ENCODE measurements around the gene SLC7A10.
"Not testable (repeated sequence)": the region's sequence is repeated elsewhere in the genome, so short reads cannot be mapped to it uniquely, and the experiment has no call there.

SLC7A10 gene

DNA sequence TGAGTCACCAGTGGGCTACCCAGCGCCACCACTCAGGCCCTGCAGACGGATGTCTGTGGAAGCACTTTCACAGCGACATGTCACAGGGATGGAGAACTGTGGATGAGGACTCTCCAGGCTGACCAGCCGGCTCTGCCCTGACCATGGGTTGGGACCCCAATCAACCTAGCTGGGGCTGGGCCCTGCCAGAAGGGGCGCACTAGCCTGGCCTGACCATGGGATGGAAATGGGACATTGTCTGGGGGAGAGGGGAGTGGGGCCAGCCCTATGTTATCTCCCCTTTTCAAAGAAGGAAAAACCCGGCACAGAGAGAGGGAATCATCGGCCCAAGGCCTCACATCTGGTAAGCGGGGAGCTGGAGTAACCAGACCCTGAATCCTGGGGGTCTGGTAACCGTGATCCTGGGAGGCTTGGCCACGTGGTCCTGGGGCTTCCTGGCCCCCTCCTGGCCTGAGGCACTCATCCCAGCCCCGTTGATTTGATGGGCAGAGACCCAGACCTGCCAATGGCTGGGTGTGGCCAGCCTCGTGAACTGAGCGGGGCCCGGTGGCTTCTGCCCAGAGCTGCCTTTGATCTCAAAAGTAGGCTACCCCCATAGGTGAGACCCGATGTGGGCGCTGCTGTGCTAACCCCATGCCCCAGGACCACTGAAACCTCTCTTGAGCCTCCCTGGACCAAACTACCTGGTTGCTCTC is 11.2 kb upstream of the SLC7A10 start:
- DNase-seq, result no peak

DNA sequence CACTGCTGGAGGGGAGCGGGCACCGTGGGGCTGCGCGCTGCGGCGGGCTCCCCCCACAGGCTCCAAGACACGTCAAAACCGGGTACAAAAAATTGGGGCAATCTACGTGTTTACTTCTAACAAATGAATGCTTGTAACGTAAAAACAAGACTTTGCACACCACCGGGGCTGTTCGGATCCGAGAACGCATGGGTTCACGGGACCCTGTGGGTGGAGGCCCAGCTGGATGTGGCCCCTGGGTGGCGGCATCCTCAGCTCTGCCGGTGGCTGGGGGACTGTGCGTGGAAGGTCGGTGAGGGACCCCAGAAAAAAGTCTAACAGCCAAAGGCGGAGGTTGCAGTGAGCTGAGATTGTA is 10.3 kb upstream of the SLC7A10 start:
- DNase-seq, result no peak

DNA sequence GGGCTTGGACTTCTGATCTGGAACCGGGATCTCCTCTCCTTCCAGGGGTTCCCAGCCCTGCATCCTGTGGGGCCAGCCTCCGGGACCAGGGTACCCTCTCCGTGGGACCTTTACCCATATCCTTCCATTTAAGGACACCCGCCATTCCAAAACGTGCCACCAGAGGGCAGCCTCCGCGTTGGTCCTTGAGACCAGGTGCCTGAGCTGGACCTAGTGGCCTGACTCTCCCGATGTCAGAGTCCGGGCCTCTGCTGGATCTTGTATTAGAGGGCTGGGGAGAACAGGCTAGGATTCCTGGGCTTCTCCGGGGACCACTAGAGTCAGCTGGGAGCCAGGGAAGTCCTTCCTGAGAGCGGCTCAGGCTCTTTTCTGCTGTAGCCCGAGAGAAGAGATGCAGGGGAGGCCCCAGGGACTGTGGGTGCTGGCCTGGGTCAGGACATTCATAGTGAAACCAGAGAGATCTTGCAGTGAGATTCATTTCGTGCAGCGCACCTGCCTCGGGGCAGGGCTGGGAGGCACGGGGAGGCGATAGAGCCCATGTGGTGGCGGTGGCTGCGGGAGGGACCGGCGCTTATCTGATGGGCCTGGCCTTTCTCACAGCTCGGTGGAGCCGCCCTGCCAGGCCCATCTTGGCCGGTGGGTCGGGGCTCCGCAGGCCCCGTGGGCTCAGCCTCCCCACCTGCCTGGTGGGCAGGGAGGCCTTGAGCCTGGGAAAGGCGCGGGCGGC is 9.8 kb upstream of the SLC7A10 start:
- DNase-seq, result peak; percentile 42

DNA sequence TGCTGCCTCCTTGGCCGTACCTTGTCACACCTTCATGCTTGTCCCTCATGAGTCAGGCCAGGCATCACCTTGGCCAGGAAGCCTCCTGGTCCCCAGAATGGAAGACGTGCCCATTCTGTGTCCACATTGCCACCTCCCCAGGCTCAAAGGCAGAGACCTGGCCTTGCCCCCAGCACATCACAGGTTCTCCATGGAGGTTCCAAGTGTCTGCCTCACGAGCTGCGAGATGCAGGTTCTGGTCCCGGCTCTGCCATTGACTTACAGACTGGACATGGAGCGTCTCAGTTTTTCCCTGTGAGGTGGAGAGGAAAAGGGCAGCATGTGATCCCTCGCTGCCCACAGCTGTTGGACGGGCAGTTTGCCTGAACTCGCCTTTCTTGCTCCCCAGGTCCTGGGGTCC is 9.1 kb upstream of the SLC7A10 start:
- no peak for DNase-seq

DNA sequence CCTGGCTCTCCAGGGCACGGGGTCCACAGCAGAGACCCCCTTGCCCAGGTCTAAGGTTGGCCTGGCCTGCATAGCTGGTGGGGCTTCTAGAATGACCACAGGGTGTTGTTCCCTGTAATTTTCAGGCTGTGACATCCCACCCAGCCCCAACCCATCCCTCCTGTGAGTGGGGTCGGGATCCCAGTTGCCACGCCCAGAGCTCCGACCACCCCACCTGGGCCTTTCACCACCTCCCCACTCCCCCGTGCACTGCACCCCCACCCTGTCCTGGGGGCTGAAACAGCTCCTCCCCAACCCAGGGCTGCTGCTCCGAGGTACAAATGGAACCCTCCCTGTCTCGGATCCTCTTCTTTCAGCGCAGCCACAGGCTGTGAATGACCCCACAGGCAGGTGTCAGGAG is 8.4 kb upstream of the SLC7A10 start:
- no peak for DNase-seq

DNA sequence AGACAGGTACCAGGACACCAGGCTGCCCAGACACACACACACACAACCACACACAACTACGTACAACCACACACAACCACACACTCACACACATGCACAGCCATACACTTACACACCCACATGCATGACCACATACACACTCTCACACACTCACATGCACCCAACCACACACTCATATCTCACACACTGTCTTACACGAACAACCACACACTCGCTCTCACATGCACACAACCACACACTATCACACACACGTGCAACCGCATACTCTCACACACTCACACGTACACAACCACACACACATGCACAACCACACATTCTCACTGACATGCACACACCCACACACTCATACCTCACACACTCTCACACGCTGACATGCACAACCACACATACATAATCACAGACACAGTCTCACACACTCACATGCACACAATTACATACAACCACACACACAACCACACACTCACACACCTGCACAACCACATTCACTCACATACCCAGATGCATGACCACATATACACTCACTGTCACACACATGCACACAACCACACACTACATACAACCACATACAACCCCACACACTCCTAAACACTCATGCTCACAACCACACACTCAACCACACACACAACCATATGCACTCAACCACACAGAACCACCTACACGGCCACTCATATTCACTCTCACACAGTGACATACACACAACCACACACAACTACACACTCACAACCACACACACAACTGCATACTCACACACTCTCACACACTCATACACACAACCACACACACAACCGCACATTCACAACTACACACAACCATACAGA is 7.6 kb upstream of the SLC7A10 start:
- no peak for DNase-seq

DNA sequence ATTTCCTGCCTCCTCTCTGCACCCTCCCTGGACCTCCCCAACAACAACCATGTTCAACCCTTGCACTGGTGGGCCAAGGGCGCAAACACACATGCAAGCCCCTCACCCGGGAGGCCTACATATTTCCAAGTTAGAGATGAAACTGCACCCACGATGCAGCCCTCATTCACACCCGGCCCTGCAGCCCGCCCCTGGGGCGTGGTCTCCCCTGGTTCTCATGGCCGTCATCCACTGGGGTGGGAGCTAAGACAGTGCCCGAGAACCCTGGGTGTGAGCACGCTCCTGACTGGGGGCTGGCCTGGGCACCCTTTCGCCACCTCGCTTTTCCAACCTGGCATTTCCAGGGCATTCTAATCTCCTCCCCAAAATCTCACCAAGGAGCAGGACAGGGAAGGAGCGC is 7.0 kb upstream of the SLC7A10 start:
- DNase-seq, result no peak

DNA sequence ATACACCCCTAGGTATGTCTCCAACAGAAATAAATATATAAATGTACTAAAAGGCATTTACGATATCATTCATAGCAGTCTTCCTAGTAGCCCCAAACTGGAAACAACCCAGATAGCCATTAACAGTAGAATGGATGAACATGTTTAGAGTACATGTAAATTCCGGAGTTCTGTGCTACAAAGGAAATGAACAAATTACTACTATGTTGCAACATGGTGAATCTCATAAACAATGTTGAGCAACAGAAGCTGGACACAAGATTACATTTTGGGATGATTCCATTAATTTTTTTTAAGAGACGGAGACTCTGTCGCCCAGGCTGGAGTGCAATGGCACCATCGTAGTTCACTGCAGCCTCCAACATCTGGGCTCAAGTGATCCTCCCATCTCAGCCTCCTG is 5.9 kb upstream of the SLC7A10 start:
- DNase-seq, result no peak

DNA sequence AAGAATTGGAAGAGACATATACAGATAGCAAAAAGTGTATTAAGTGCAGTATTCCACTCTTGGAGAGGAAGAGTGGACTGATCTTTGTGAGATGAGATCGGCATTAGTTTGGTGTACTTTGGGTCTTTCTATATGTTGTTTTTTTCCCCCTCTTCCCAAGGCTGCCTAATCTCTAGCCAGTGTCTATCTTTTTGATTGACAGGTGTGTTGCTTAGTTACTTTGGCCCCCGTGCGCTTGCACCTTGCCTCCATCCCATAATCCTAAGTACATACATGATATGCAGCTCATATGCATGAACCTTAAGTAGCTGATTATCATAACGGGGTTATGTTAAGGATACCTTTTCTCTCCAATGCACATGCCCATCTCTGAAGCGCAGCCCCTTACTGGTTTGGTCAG is 4.3 kb upstream of the SLC7A10 start:
- no peak for DNase-seq

DNA sequence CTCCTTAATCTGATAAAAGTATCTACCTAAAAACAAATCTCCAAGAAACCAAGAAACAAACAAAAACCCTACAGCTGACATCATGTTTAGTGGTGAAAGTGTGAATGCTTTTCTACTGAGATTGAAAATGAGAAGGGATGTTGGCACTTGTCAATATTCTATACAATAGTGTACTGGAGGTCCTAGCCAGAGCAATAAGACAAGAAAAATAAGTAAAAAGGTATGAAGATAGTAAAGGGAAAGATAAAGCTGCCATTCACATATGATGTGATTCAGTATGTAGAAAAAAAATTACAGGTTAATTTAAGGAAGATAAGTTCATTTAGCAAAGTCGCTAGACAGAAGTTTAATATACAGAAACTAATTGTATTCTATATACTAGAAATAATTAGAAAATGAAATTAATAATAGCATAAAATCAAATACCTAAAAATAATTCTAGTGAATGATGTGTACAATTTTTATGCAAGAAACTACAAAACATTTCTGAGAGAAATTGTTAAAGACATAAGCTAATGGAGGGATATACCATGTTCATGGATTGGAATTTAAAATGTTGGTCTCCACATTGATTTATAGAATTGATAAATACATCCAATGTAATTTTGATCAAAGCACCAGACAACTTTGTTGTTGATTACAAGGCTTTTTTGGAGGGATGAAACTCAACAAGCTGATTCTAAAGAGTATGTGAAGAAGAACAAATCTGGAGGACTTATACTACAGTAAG is 2.4 kb upstream of the SLC7A10 start:
- no peak for DNase-seq

DNA sequence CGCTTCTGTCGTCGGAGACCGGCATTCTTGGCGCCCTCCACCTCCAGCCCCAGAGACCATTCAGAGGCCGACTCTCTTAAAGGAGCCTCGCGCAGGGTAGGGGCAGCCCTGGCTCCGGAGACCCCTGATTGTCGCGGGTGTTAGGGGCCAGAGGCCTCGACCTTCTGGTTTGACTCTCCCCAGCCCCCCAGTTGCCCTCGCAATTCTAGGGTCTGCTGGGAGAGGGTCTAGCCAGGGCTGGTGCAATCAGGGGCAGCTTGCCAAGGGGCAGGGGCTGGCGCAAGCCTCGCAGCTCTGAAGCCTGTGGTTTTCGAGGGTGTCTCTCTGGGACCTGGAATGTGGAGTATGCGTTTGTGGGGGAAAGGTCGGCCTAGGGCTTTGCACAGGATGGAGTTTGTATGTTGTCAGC is 1.6 kb upstream of the SLC7A10 start:
- DNase-seq, result no peak

DNA sequence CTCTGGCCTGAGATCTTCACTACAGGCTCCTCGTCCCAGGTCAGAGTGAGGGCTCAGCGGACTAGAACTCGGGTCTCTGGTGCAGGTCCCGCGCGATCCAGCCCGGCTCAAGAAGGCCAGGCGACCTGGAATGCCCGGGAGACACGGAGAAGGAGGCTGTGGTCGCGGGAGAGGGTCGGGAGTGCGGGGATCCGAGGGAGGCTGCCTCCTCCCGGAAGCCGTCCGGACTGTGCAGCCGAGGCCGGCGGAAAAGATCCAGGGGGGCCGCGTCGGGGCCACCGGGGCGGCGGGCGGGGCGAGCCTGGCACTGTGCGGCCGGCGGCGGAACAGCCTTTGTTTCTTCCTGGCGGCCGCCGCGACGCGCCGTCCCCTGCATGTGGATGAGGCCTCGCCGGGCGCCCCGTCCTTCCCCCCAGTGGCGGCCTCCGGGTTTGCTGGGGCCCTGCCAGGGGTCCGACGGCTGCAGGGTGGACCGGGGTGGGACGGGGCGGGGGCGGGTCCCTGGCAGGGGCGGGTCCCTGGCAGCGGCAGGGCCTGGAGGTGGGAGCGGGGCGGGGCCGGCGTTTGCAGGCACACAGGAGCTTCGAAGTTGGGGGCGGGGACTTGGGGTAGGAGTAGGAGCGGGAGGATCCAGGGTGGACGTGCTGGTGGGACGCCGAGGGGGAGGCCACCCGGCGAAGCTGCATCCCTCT is 1.0 kb upstream of the SLC7A10 start:
- DNase-seq, result no peak

DNA sequence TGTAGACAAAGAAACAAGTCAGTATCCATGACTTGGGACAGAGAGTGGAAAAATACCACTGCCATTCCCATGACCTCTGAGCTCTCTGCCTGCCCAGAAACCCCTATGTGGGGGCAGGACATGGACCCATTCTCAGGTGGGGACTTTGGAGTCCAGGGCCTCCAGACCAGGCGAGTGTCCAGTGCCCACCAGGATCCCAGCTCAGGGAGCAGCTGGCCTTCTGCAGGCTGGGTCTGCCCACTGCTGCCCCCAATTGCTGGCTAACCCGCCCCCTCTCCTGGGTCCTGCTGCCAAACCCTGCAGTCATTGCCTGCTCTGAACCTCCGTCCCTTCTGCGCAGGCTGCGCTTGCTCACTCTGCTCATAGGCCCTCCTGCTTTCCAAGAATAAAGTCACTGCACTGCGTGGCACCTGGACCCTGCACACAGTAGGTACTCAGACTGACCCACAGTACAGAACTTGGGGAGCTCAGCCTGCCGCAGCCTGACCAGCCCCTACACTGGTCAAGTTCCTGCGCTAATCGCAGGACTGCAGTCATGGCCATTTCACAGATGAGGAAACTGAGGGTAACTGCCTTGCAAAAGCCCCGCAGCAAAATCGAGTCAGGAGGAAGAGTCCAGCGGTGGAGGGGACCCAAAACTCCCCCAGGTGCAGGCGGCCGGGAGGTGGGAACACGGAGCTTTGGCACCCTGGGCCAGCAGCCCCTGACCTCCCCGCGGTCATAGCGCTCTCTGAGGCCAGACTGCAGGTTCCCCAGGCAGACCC is 774 bp downstream of the SLC7A10 start:
- DNase-seq, result no peak

DNA sequence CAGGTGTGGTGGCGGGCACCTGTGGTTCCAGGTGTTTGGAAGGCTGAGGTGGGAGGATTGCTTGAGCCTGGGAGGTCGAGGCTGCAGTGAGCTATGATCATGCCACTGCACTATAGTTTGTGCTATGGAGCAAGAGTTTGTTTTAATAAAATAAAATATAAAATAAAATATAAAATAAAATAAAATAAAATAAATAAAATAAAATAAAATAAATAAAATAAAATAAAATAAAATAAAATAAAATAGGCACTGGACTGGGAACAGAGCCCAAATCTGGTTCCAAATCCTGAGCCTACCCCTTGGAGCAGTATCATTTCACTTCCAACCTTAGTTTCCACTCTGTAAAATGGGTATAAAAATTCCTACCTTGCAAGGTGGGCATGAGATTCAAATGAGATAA is 3.4 kb downstream of the SLC7A10 start:
- not testable (repeated sequence) for DNase-seq

DNA sequence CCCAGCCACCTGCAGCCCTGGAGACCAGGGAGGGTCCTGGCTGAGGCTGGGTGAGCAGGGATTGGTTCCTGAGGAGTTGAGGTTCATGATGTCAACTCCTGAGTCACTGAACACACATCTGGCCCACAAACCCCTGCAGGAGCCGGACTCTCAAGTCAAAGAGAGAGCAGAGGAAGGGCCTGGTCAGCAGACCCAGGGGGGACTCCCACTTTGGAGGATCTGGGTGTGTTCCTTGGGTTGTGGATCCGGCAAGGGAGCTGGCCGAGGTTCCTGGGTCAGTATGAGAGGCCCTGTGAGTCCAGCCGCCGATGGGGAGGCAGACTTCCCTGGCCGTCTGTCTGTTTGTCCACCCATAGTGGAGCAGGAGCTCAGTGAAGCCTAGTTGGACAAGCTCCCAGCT is 4.0 kb downstream of the SLC7A10 start:
- DNase-seq, result no peak

DNA sequence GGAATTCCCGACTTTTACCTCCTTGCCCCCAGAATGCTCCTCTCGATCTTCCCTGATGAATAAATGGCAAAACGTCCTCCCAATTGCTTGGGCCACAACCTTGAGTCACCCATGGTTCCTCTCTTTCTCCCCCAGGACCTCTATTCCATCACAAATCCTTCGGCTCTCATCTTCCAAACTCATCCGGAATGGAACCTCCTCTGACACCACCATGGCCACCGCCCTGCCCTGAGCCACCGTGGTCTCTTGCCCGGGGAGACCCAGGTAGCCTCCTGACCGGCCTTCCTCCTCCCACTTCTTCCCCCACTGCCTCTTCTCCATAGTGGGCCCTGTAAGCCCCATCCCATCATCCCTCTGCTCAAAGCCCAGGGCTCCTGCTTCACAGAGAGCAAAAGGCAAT is 4.9 kb downstream of the SLC7A10 start:
- DNase-seq, result no peak

DNA sequence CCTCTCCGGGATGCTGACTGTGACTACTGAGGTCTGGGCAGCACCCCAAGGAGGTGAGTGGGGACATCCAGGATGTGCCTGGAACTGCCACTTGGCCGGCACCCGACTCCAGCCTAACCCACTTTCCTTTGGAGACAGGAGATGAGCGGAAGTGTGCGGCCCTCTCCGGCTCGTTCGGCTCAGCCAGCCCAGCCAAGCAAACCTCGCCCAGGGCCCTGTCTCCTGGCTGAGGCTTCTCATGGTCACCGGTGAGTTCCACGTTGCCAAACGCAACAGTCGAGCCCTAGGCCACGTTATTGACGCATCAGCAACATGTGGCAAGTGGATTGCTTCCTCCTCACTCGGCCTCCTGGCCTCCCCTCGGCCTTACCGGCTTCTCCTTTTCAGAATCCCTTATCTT is 5.5 kb downstream of the SLC7A10 start:
- DNase-seq, result no peak

DNA sequence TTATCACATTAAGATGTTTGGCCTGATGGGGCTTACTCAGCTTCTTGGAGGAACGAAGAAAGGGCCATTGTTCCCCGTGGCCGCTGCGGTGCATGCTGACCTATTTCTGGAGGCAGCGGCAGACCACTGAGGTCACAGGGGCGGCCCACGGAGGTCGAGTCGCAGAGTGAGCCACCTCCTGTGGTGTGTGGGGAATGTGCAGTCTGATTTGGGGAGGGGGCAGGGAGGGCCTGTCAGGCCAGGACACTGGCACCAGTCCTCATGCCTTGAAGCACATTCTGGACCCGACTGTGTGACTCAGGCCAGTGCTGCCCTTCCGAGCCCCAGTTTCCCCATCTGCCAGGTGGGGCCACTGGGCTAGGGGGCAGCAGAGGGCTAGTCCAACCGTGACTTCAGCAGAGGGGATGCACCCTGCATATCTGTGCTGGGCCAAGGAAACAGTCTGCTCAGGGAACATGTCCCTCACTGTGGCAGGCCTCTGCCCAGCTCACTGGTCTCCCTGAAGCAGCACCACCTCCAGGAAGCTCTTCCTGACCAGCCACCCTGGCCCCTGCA is 6.3 kb downstream of the SLC7A10 start:
- DNase-seq, result no peak

DNA sequence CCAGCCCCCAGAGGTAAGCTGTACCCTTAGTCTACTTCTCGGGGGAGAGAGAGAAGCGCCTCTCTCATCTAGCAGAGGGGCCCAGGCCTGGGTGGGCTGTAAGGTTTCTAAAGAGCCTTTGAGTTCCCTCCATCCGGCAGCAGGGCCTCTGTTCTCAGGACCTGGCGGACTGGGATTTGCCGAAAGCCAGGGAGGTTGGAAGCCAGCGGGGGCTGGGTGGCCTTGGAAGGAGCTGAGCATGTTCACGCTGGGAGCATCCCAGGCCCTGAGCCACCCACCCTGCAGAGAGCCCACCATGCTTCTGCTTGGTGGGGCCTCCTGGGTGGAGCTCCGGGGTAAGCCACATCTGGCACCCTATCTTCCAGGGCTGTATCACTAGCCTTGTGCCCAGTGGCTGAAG is 7.8 kb downstream of the SLC7A10 start:
- DNase-seq, result no peak

DNA sequence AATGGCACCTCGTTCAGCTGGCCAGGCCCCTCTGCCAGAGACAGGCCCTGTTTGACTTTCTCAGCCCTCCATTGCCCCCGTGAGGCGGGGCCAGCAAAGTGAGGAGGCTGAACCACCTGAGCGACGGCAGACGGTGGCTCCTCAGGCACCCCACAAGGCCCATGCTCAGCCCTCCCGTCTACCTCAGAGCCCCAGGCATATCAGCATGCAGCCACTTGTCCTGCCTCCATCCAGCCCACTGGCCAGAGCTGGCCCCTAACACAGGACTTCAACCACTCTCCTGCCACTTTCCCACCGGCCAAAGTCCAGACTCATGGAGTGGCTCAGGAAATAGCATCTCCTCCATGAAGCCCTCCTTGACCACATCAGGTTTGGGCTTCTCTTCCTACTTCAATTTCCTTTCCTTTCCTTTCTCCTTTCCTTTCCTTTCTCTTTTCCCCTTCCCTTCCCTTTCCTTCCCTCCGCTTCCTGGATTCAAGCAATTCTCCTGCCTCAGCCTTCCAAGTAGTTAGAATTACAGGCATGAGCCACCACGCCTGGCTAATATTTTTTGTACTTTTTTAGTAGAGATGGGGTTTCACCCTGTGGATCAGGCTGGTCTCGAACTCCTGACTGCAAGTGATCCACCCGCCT is 9.3 kb downstream of the SLC7A10 start:
- DNase-seq, result no peak

All from T1000 (cell line).